ENCODE measurements around the gene RASGEF1C. TPM values are rescaled to one million over a fixed set of nuclear protein-coding genes. Genes with fewer than 3 reads are reported as not detected.

Gene RASGEF1C
- total and polyA plus RNA-seq, 2 experiments from 2014 or later, result 0.40 to 0.42 TPM

DNA sequence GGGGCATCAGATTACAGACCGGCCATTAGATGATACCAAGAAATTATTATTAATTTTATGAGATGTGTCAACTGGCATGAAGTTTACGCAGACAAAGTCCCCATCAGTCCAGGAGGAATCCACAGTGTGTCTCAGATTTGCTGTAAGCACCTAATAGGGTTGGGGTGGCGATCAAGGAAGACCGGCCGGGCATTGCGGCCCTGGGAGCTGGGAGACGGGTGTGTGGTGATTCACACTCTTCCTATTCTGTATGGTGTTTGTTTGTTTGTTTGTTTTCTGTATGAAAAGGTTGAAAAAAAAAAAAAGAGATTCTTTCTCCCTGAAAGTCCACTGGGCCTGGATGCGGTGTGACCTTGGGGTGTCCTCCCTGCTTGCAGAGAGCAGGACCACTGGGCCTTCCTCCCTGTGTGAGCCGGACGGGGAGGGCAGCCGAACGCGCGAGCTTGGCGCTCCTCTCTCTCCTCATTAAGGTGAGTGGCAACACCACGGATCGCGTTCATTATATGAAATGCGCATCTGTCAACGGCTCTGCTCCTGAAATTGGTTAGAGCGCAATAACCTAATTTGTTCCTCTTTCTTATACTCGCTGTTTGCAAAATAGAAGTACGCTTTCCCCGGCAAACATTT, 15.1 kb downstream of the RASGEF1C start:
- DNase-seq (ENCODE audit: low spot score), result no peak
- H3K36me3 ChIP-seq (ENCODE audit: insufficient read depth), result no peaks in the 10 kb centered on the region
- H3K36me3 Mint-ChIP-seq (ENCODE audit: low read depth), result no peaks in the 10 kb centered on the region; the same call in 2 of the 3 replicates
- H3K4me1 Mint-ChIP-seq, result no peaks in the 10 kb centered on the region
- no peak overlapping the region for H3K27ac ChIP-seq (ENCODE audit: low read depth)
- H3K4me3 ChIP-seq, result no peak overlapping the region
- H3K79me2 ChIP-seq (replicated peaks; ENCODE audit: insufficient read depth), result no peaks in the 10 kb centered on the region
- peaks cover 9% of the 10 kb centered on the region for H3K9me3 Mint-ChIP-seq
- no peaks in the 10 kb centered on the region for H4K20me1 ChIP-seq (replicated peaks; ENCODE audit: insufficient read depth)
- ATAC-seq, result no peak
- H3K27me3 Mint-ChIP-seq (ENCODE audit: insufficient read depth, low read depth, poor library complexity), result no peaks in the 10 kb centered on the region
- H3F3A ChIP-seq (replicated peaks; ENCODE audit: low read depth), result no peaks in the 10 kb centered on the region
- H3K4me3 Mint-ChIP-seq, result no peak overlapping the region
- no peaks in the 10 kb centered on the region for H3K9me2 ChIP-seq (ENCODE audit: insufficient read depth)
- H3K4me1 ChIP-seq (ENCODE audit: insufficient read depth), result no peaks in the 10 kb centered on the region
- H3K4me2 ChIP-seq, result no peak overlapping the region
- TF ChIP-seq, protein P1, sequence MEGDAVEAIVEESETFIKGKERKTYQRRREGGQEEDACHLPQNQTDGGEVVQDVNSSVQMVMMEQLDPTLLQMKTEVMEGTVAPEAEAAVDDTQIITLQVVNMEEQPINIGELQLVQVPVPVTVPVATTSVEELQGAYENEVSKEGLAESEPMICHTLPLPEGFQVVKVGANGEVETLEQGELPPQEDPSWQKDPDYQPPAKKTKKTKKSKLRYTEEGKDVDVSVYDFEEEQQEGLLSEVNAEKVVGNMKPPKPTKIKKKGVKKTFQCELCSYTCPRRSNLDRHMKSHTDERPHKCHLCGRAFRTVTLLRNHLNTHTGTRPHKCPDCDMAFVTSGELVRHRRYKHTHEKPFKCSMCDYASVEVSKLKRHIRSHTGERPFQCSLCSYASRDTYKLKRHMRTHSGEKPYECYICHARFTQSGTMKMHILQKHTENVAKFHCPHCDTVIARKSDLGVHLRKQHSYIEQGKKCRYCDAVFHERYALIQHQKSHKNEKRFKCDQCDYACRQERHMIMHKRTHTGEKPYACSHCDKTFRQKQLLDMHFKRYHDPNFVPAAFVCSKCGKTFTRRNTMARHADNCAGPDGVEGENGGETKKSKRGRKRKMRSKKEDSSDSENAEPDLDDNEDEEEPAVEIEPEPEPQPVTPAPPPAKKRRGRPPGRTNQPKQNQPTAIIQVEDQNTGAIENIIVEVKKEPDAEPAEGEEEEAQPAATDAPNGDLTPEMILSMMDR (conservative IDR thresholded peaks at IDR 0.05; ENCODE audit: low read depth in 2 of 2), result no peak
- TF ChIP-seq CREB1 (CRISPR knock-in tag; IDR thresholded peaks at IDR 0.05; ENCODE audit: low read depth) (no peak), STAT1 (IDR thresholded peaks at IDR 0.05; ENCODE audit: unreplicated experiment) (no peak), EZH2phosphoT487 (IDR thresholded peaks at IDR 0.05; ENCODE audit: unreplicated experiment) (no peak), EZH2 (IDR thresholded peaks at IDR 0.05; ENCODE audit: low read depth, unreplicated experiment) (no peak), ZNF331 (CRISPR knock-in tag; IDR thresholded peaks at IDR 0.05; ENCODE audit: low read depth) (no peak), POLR2AphosphoS5 (IDR thresholded peaks at IDR 0.05; ENCODE audit: low read depth) (no peak)
- TF ChIP-seq, protein P2, sequence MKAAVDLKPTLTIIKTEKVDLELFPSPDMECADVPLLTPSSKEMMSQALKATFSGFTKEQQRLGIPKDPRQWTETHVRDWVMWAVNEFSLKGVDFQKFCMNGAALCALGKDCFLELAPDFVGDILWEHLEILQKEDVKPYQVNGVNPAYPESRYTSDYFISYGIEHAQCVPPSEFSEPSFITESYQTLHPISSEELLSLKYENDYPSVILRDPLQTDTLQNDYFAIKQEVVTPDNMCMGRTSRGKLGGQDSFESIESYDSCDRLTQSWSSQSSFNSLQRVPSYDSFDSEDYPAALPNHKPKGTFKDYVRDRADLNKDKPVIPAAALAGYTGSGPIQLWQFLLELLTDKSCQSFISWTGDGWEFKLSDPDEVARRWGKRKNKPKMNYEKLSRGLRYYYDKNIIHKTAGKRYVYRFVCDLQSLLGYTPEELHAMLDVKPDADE (IDR thresholded peaks at IDR 0.05), result no peak
- TF ChIP-seq, protein P3, sequence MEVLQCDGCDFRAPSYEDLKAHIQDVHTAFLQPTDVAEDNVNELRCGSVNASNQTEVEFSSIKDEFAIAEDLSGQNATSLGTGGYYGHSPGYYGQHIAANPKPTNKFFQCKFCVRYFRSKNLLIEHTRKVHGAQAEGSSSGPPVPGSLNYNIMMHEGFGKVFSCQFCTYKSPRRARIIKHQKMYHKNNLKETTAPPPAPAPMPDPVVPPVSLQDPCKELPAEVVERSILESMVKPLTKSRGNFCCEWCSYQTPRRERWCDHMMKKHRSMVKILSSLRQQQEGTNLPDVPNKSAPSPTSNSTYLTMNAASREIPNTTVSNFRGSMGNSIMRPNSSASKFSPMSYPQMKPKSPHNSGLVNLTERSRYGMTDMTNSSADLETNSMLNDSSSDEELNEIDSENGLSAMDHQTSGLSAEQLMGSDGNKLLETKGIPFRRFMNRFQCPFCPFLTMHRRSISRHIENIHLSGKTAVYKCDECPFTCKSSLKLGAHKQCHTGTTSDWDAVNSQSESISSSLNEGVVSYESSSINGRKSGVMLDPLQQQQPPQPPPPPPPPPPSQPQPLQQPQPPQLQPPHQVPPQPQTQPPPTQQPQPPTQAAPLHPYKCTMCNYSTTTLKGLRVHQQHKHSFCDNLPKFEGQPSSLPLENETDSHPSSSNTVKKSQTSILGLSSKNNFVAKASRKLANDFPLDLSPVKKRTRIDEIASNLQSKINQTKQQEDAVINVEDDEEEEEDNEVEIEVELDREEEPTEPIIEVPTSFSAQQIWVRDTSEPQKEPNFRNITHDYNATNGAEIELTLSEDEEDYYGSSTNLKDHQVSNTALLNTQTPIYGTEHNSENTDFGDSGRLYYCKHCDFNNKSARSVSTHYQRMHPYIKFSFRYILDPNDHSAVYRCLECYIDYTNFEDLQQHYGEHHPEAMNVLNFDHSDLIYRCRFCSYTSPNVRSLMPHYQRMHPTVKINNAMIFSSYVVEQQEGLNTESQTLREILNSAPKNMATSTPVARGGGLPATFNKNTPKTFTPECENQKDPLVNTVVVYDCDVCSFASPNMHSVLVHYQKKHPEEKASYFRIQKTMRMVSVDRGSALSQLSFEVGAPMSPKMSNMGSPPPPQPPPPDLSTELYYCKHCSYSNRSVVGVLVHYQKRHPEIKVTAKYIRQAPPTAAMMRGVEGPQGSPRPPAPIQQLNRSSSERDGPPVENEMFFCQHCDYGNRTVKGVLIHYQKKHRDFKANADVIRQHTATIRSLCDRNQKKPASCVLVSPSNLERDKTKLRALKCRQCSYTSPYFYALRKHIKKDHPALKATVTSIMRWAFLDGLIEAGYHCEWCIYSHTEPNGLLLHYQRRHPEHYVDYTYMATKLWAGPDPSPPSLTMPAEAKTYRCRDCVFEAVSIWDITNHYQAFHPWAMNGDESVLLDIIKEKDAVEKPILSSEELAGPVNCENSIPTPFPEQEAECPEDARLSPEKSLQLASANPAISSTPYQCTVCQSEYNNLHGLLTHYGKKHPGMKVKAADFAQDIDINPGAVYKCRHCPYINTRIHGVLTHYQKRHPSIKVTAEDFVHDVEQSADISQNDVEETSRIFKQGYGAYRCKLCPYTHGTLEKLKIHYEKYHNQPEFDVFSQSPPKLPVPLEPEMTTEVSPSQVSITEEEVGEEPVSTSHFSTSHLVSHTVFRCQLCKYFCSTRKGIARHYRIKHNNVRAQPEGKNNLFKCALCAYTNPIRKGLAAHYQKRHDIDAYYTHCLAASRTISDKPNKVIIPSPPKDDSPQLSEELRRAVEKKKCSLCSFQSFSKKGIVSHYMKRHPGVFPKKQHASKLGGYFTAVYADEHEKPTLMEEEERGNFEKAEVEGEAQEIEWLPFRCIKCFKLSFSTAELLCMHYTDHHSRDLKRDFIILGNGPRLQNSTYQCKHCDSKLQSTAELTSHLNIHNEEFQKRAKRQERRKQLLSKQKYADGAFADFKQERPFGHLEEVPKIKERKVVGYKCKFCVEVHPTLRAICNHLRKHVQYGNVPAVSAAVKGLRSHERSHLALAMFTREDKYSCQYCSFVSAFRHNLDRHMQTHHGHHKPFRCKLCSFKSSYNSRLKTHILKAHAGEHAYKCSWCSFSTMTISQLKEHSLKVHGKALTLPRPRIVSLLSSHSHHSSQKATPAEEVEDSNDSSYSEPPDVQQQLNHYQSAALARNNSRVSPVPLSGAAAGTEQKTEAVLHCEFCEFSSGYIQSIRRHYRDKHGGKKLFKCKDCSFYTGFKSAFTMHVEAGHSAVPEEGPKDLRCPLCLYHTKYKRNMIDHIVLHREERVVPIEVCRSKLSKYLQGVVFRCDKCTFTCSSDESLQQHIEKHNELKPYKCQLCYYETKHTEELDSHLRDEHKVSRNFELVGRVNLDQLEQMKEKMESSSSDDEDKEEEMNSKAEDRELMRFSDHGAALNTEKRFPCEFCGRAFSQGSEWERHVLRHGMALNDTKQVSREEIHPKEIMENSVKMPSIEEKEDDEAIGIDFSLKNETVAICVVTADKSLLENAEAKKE (CRISPR knock-in tag; IDR thresholded peaks at IDR 0.05), result no peak
- no peak overlapping the region for H2AFZ ChIP-seq
- no peaks in the 10 kb centered on the region for H3K27me3 ChIP-seq (ENCODE audit: insufficient read depth)
- no peak overlapping the region for H3K27ac Mint-ChIP-seq

All from GM23338 (cell line).